Activated CD8-positive, alpha-beta memory T cell treated with anti-CD3 and anti-CD28 coated beads for 1 hour (primary cell): ENCODE results near the gene TRAK1.
"Not testable (repeated sequence)": the region's sequence is repeated elsewhere in the genome, so short reads cannot be mapped to it uniquely, and the experiment has no call there.

Source experiments
- DNase-seq, 2 donors: peaks; one replicate each; pipeline ENCODE4 v3.0.0-alpha.2; 2020; ENCODE audit warnings: low read depth in 1 of 2; ENCODE audit errors: extremely low read depth in 1 of 2

TRAK1 gene

GRCh38 chr3:42090973-42091731 is at the start of gene TRAK1:
TRAK1 (plus strand) TSS chr3:42091357; CDS start chr3:42091470, 113 bp downstream.
- DNase-seq: no peak

- DNase-seq: no peak
Observed at GRCh38 chr3:42042747-42043098, 48.4 kb upstream of the TRAK1 start.

GRCh38 chr3:42043099-42043813 is 47.9 kb upstream of the TRAK1 start:
- no peak for DNase-seq

GRCh38 chr3:42045708-42046243 is 45.4 kb upstream of the TRAK1 start:
- no peak for DNase-seq

GRCh38 chr3:42048526-42048925 is 42.6 kb upstream of the TRAK1 start:
- not testable (repeated sequence) for DNase-seq

- no peak for DNase-seq
Observed at GRCh38 chr3:42050126-42050525, 41.0 kb upstream of the TRAK1 start.

- DNase-seq: no peak
Observed at GRCh38 chr3:42051384-42052131, 39.6 kb upstream of the TRAK1 start.

- DNase-seq: no peak
Observed at GRCh38 chr3:42052132-42052483, 39.0 kb upstream of the TRAK1 start.

- DNase-seq: no peak
Observed at GRCh38 chr3:42052484-42053351, 38.4 kb upstream of the TRAK1 start.

GRCh38 chr3:42053476-42053875 is 37.7 kb upstream of the TRAK1 start:
- no peak for DNase-seq

GRCh38 chr3:42055291-42055690 is 35.9 kb upstream of the TRAK1 start:
- DNase-seq: no peak

GRCh38 chr3:42056840-42057239 is 34.3 kb upstream of the TRAK1 start:
- no peak for DNase-seq

- DNase-seq: no peak
Observed at GRCh38 chr3:42057561-42058211, 33.5 kb upstream of the TRAK1 start.

GRCh38 chr3:42061025-42061712 is 30.0 kb upstream of the TRAK1 start:
- no peak for DNase-seq

GRCh38 chr3:42061713-42062380 is 29.3 kb upstream of the TRAK1 start:
- no peak for DNase-seq

GRCh38 chr3:42062464-42062863 is 28.7 kb upstream of the TRAK1 start:
- no peak for DNase-seq

GRCh38 chr3:42063888-42064287 is 27.3 kb upstream of the TRAK1 start:
- no peak for DNase-seq

GRCh38 chr3:42066516-42067181 is 24.5 kb upstream of the TRAK1 start:
- DNase-seq: no peak
